ENCODE results near the gene MYH15.

DNA sequence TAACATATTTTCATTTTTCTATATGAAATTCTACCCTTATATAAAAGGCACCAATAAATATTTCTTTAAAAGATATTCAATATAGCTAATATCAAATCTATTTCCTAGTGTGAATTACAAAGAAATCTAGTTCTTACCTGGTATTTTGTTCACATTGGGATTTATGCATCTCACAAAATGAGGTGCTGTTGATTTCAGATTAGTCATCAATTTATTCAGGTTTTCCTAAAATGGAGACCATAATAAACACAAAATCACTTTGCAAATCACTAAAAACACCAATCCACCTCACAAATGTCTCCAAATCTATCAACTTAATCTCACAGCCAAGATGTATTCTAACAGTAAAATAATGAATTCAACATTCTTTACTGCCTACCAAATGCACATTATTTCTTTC, 51.2 kb downstream of the MYH15 start:
- TF ChIP-seq, protein P1, sequence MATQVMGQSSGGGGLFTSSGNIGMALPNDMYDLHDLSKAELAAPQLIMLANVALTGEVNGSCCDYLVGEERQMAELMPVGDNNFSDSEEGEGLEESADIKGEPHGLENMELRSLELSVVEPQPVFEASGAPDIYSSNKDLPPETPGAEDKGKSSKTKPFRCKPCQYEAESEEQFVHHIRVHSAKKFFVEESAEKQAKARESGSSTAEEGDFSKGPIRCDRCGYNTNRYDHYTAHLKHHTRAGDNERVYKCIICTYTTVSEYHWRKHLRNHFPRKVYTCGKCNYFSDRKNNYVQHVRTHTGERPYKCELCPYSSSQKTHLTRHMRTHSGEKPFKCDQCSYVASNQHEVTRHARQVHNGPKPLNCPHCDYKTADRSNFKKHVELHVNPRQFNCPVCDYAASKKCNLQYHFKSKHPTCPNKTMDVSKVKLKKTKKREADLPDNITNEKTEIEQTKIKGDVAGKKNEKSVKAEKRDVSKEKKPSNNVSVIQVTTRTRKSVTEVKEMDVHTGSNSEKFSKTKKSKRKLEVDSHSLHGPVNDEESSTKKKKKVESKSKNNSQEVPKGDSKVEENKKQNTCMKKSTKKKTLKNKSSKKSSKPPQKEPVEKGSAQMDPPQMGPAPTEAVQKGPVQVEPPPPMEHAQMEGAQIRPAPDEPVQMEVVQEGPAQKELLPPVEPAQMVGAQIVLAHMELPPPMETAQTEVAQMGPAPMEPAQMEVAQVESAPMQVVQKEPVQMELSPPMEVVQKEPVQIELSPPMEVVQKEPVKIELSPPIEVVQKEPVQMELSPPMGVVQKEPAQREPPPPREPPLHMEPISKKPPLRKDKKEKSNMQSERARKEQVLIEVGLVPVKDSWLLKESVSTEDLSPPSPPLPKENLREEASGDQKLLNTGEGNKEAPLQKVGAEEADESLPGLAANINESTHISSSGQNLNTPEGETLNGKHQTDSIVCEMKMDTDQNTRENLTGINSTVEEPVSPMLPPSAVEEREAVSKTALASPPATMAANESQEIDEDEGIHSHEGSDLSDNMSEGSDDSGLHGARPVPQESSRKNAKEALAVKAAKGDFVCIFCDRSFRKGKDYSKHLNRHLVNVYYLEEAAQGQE (IDR thresholded peaks at IDR 0.05; ENCODE audit: insufficient read depth in 1 of 2, low read depth in 2 of 2, low read length in 1 of 2), result no peak
- TF ChIP-seq, protein P2, sequence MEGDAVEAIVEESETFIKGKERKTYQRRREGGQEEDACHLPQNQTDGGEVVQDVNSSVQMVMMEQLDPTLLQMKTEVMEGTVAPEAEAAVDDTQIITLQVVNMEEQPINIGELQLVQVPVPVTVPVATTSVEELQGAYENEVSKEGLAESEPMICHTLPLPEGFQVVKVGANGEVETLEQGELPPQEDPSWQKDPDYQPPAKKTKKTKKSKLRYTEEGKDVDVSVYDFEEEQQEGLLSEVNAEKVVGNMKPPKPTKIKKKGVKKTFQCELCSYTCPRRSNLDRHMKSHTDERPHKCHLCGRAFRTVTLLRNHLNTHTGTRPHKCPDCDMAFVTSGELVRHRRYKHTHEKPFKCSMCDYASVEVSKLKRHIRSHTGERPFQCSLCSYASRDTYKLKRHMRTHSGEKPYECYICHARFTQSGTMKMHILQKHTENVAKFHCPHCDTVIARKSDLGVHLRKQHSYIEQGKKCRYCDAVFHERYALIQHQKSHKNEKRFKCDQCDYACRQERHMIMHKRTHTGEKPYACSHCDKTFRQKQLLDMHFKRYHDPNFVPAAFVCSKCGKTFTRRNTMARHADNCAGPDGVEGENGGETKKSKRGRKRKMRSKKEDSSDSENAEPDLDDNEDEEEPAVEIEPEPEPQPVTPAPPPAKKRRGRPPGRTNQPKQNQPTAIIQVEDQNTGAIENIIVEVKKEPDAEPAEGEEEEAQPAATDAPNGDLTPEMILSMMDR (IDR thresholded peaks at IDR 0.05), result no peak
